Heart left ventricle (tissue), 13 donors: Measurements from ENCODE around the gene CASKIN1.

Experiments
- POLR2A ChIP-seq, 2 donors: fragments of 450-650 bp; IDR thresholded peaks; one replicate each; pipeline ENCODE4 v1.6.1; 2017; ENCODE audit warnings: antibody characterized with exemption in 2 of 2, mild to moderate bottlenecking in 2 of 2, moderate library complexity in 2 of 2
- TF ChIP-seq, protein P1 (sequence below), 12 donors: fragments of 200-600 bp; sonication (generic) in 4 of 12; IDR thresholded peaks; one replicate each; pipeline versions ENCODE4 v1.5.0 to v1.8.0; 2018 to 2022; ENCODE audit warnings: antibody characterized with exemption in 12 of 12, mild to moderate bottlenecking in 5 of 12
- donor health status: ischemic (EF 13 %, LVEDD 7.1; RV severe dilation, severe dysfunction).
- donor health status: DM: no; HTN: yes; CAD: no.
- donor health status: DM: no; HTN: no; CAD: no.
- donor health status: ischemic (EF 25% LVEDD 6.9; RV normal size, moderate dysfunction).
- donor health status: ischemic (EF 25% LVEDD 5.7; RV mildly dilated, moderate dysfunction).
- donor health status: ischemic (EF 35%, LVEDD 5.7; RV mildly dilated, moderate dysfunction).
- donor health status: nonischemic (EF 11% LVEDD 7.7; RV severe dilation, severe dysfunction).
- donor health status: DM: yes; HTN: yes; CAD: no.
- donor health status: PGD.
- donor health status: ischemic (EF 29% LVEDD 5.4; RV normal size, mild dysfunction).
- donor health status: nonischemic (EF 23%, LVEDD 6.1; RV moderate dilation, normal function).

DNA sequence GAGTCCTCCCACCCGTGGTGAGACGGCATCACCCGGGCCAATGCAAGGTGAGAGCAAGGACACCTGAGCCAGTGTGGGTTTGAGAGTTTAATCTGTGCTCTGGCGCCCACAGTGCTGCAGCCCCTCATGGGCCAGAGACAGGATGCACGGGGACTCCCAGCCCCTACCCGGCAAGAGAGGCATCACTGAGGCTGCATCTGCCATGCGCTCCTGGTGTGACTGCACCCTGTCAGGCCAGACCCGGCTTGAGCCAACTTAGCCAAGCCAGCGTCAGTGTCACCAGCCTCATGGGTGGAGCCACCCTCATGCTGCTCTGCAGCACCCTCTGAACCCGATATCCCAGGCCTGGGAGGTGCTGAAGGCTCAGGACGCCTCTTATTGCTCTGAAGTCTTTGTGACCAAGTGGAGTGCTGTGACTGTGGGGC, 15.5 kb upstream of the CASKIN1 start:
- TF ChIP-seq, protein P1, sequence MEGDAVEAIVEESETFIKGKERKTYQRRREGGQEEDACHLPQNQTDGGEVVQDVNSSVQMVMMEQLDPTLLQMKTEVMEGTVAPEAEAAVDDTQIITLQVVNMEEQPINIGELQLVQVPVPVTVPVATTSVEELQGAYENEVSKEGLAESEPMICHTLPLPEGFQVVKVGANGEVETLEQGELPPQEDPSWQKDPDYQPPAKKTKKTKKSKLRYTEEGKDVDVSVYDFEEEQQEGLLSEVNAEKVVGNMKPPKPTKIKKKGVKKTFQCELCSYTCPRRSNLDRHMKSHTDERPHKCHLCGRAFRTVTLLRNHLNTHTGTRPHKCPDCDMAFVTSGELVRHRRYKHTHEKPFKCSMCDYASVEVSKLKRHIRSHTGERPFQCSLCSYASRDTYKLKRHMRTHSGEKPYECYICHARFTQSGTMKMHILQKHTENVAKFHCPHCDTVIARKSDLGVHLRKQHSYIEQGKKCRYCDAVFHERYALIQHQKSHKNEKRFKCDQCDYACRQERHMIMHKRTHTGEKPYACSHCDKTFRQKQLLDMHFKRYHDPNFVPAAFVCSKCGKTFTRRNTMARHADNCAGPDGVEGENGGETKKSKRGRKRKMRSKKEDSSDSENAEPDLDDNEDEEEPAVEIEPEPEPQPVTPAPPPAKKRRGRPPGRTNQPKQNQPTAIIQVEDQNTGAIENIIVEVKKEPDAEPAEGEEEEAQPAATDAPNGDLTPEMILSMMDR (IDR thresholded peaks at IDR 0.05) = no peak
- TF ChIP-seq POLR2A (IDR thresholded peaks at IDR 0.05) = no peak
